Activated B cell treated with CpG ODN at 0.5 μM for 24 hours (primary cell): ENCODE results near the gene ASIC4. TPM values are rescaled to one million over a fixed set of nuclear protein-coding genes. Genes with fewer than 3 reads are reported as not detected.

Experiments
- ATAC-seq: fragments of 200-7000 bp; cut with Tn5 transposase; one replicate; pipeline ENCODE4 v1.10.0; 2021; ENCODE audit warnings: low read depth, mild to moderate bottlenecking, moderate library complexity
- CTCF ChIA-PET: fragments of 350-600 bp; sonication (Branson Sonifier 250); formaldehyde crosslinking; loops from one replicate; lab custom pipeline; 2021; ENCODE audit warnings: antibody characterized with exemption; lab: Charles Lee
- POLR2A ChIA-PET: fragments of 350-600 bp; sonication (Branson Sonifier 250); formaldehyde crosslinking; loops from one replicate; lab custom pipeline; 2021; ENCODE audit warnings: antibody characterized with exemption; lab: Charles Lee
- DNase-seq: peaks from one replicate; pipeline ENCODE4 v3.0.0; 2022
- H3K27ac Mint-ChIP-seq: one replicate; pipeline ENCODE4 v1.8.0; 2020; ENCODE audit warnings: mixed read lengths
- H3K27me3 Mint-ChIP-seq: one replicate; pipeline ENCODE4 v1.8.0; 2021; ENCODE audit warnings: mixed read lengths
- H3K36me3 Mint-ChIP-seq: one replicate; pipeline ENCODE4 v1.8.0; 2021; ENCODE audit warnings: low read depth, mixed read lengths
- H3K4me1 Mint-ChIP-seq: one replicate; pipeline ENCODE4 v1.8.0; 2021; ENCODE audit warnings: mixed read lengths
- H3K4me3 Mint-ChIP-seq: one replicate; pipeline ENCODE4 v1.8.0; 2020; ENCODE audit warnings: mild to moderate bottlenecking, mixed read lengths
- H3K9me3 Mint-ChIP-seq: one replicate; pipeline ENCODE4 v1.8.0; 2020; ENCODE audit warnings: mixed read lengths
- CTCF ChIP-seq: fragments of 200-600 bp; IDR thresholded peaks from one replicate; pipeline ENCODE4 v1.8.0; 2022; ENCODE audit warnings: antibody characterized with exemption, mild to moderate bottlenecking
- intact Hi-C: fragments of 100-400 bp; cut with micrococcal nuclease; formaldehyde crosslinking; loops from one replicate; pipeline ENCODE4 v1.15.1; 2024
- total RNA-seq: library from RNA; stranded (reverse); gene quantifications from 2 replicates; pipeline ENCODE4 v1.2.3, GENCODE V29; 2022

Gene ASIC4
- total RNA-seq, 1 donor from 2014 or later = not detected

- TF ChIP-seq CTCF = no peak
- ATAC-seq = no peak
- ChIA-PET POLR2A (no interaction called here), CTCF (interaction anchor here (2.3 kb wide), 1 partner anchor 48 kb away, joined by 7 read pairs; no protein-coding TSS in a partner anchor)
- no peak overlapping the region for H3K4me3 Mint-ChIP-seq
- no peak for DNase-seq
- H3K27ac Mint-ChIP-seq = no peak overlapping the region
- no peaks in the 10 kb centered on the region for H3K36me3 Mint-ChIP-seq
- no peaks in the 10 kb centered on the region for H3K9me3 Mint-ChIP-seq
- intact Hi-C loops = no loop called here
- H3K27me3 Mint-ChIP-seq = peaks cover 51% of the 10 kb centered on the region
- peaks cover 8% of the 10 kb centered on the region for H3K4me1 Mint-ChIP-seq
Observed at GRCh38 chr2:219482674-219483405, 31.4 kb upstream of the ASIC4 start.

GRCh38 chr2:219483451-219484342 is 30.6 kb upstream of the ASIC4 start:
- Mint-ChIP-seq H3K4me1 (peaks cover 8% of the 10 kb centered on the region), H3K36me3 (no peaks in the 10 kb centered on the region), H3K27ac (no peak overlapping the region), H3K27me3 (peaks cover 51% of the 10 kb centered on the region), H3K4me3 (peak overlapping the region; percentile 58), H3K9me3 (no peaks in the 10 kb centered on the region)
- DNase-seq (no peak), ATAC-seq (no peak)
- ChIA-PET CTCF (interaction anchor here (2.3 kb wide), 1 partner anchor 47 kb away, joined by 7 read pairs; no protein-coding TSS in a partner anchor), POLR2A (interaction anchor here (0.5 kb wide), 1 partner anchor 231 kb away, joined by 3 read pairs; the partner anchor contains the start of gene TUBA4B)
- intact Hi-C loops = loop anchor here (1.0 kb wide), 1 partner anchor 12 kb away; no protein-coding TSS in a partner anchor
- TF ChIP-seq CTCF = no peak

- ChIA-PET CTCF (no interaction called here), POLR2A (no interaction called here)
- H3K4me1 Mint-ChIP-seq = peaks cover 8% of the 10 kb centered on the region
- H3K27ac Mint-ChIP-seq = no peak overlapping the region
- H3K9me3 Mint-ChIP-seq = no peaks in the 10 kb centered on the region
- no peaks in the 10 kb centered on the region for H3K36me3 Mint-ChIP-seq
- no peak for TF ChIP-seq CTCF
- peak overlapping the region; percentile 58 for H3K4me3 Mint-ChIP-seq
- no peak for ATAC-seq
- peaks cover 48% of the 10 kb centered on the region for H3K27me3 Mint-ChIP-seq
- intact Hi-C loops = loop anchor here (1.0 kb wide), 1 partner anchor 11 kb away; no protein-coding TSS in a partner anchor
- no peak for DNase-seq
Observed at GRCh38 chr2:219484343-219485200, 29.7 kb upstream of the ASIC4 start.

GRCh38 chr2:219485201-219485580 is 29.1 kb upstream of the ASIC4 start:
- Mint-ChIP-seq H3K4me3 (no peak overlapping the region), H3K9me3 (no peaks in the 10 kb centered on the region)

More at GRCh38 chr2:219485201-219485580, 29.1 kb upstream of the ASIC4 start:
- DNase-seq (no peak), ATAC-seq (no peak)
- Mint-ChIP-seq H3K27me3 (peaks cover 50% of the 10 kb centered on the region), H3K4me1 (peaks cover 8% of the 10 kb centered on the region), H3K27ac (no peak overlapping the region), H3K36me3 (no peaks in the 10 kb centered on the region)
- POLR2A ChIA-PET = no interaction called here
- CTCF ChIA-PET = no interaction called here
- intact Hi-C loops = no loop called here
- no peak for TF ChIP-seq CTCF
